T-helper 2 cell treated with Interferon-gamma antibody and Interleukin-4, amounts not matched to agents 5 μg/mL and 100 μg/mL, for 36 hours (primary cell): ENCODE data around the gene C2orf42.
A peak's percentile ranks its signal among the peaks of the same experiment; 100 is the strongest.
"Not testable (repeated sequence)": the region's sequence is repeated elsewhere in the genome, so short reads cannot be mapped to it uniquely, and the experiment has no call there.

Experiments
- DNase-seq: peaks from one replicate; pipeline ENCODE4 v3.0.0; 2021; ENCODE audit warnings: low spot score
- H3K27ac Mint-ChIP-seq: one replicate; pipeline ENCODE4 v1.8.0; 2021; ENCODE audit warnings: mild to moderate bottlenecking, mixed read lengths
- H3K27me3 Mint-ChIP-seq: one replicate; pipeline ENCODE4 v1.8.0; 2021; ENCODE audit warnings: low read depth, mixed read lengths
- H3K36me3 Mint-ChIP-seq: one replicate; pipeline ENCODE4 v1.8.0; 2021; ENCODE audit warnings: low read depth, mixed read lengths
- H3K4me1 Mint-ChIP-seq: one replicate; pipeline ENCODE4 v1.8.0; 2021; ENCODE audit warnings: low read depth, mixed read lengths
- H3K4me3 Mint-ChIP-seq: one replicate; pipeline ENCODE4 v1.8.0; 2022; ENCODE audit warnings: mild to moderate bottlenecking, moderate library complexity, mixed read lengths
- H3K9me3 Mint-ChIP-seq: one replicate; pipeline ENCODE4 v1.8.0; 2021; ENCODE audit warnings: mixed read lengths

The C2orf42 gene

DNA sequence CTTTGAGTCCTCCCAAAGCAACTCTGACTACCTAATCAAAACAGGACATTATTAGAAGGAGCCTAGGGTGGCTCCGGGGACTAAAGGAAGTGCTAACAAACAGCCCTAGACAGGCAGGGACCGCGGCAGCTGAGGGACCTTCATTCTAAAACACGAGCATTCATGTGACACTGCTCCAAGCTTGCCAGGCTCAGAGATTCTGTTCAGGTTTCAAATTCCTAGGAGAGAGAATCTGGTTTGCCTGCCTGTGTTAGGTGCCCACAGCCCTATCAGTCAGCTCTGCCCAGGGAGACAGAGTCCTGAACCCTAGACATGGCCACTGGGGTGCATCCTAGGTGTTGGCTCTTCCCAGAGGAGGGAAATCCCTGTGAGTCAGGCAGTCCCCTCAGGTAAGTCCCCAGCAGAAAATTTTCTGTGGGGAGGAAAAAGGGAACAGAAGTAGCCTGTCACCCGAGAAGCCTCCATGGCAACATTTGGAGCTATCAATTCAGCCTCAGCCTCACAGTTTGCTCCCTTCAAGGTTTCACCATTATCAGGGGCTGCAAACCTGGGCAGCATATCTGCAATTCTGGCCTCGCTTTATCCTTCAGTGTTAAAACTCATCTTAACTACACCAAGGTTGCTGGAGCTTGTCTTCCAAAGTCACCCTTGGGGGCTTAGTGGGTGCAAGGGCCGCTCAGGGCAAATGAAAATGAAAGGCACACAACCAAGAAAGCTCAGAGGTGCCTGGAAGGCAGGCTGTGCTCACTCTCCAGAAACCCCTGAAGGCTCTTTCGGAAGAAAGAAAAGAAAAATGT is 75.0 kb downstream of the C2orf42 start:
- Mint-ChIP-seq H3K4me3 (no peak overlapping the region), H3K36me3 (no peaks in the 10 kb centered on the region), H3K4me1 (peaks cover 32% of the 10 kb centered on the region), H3K27ac (no peak overlapping the region), H3K9me3 (no peaks in the 10 kb centered on the region), H3K27me3 (no peaks in the 10 kb centered on the region)
- DNase-seq, result no peak

DNA sequence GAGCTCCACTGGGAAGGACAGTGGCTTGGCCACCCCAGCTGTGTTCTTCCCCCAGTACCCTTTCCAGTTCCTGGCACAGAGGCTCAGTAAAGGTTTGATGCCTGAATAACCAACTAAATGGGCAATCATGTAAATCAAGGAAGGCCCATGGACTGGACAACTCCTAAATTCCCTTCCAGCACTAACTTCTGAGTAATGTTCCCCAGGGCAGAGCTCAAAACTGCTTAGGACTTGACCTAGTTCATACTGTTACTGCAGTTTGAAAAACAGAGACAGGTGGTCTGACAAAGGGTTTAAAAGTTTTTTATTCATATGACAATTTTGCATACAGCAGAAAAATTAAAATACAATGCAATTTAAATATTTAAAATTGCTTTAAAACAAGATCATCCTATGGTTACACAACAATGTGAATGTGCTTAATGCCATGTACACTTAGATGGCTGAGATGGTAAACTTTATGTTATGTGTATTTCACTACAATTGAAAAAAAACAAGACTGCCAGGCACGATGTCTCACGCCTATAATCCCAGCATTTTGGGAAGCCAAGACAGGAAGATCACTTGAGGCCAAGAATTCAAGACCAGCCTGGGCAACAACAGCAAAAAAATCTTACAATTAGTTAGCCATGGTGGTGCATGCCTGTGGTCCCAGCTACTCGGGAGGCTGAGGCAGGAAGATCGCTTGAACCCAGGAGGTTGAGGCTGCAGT is 77.3 kb downstream of the C2orf42 start:
- no peaks in the 10 kb centered on the region for H3K36me3 Mint-ChIP-seq
- H3K9me3 Mint-ChIP-seq, result no peaks in the 10 kb centered on the region
- H3K27me3 Mint-ChIP-seq, result no peaks in the 10 kb centered on the region
- DNase-seq, result no peak
- H3K27ac Mint-ChIP-seq, result no peak overlapping the region
- peaks cover 39% of the 10 kb centered on the region for H3K4me1 Mint-ChIP-seq
- no peak overlapping the region for H3K4me3 Mint-ChIP-seq

DNA sequence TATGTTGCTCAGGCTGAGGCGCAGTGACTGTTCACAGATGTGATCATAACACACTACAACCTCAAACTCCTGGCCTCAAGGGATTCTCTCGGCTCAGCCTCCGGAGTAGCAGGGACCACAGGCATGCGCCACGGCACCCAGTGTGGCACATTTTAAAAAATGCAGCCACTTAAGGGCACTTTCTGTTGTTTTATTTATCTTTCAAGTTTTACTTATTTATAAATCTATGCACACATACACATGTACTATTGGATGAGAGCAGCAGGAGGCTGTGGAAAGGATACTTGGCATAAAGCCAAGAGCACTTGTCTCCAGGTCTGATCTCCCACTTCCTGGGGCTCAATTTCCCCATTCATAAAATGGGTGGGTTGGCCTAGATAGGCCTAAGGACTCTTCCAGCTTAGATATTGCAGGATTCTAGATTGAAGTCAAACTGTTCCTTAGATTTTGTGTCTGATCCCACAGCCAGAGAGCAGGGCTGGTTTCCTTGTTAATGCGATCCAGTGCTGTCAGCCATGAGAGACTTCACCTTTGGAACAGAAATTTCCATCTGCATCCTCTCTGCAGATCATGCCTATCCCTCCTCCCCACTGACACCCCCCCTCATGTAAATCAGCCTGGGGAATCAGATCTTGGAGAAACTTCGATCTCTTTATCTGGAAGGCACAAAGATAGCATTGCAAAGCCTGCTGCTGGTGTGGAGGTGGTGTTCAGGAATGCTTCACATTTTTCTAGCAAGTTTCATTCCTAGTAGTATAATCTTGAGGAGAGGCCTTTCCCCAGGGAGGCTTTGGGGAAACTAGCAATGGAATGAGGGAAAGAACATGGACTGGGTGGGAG is 78.8 kb downstream of the C2orf42 start:
- H3K4me1 Mint-ChIP-seq, result peaks cover 47% of the 10 kb centered on the region
- DNase-seq, result no peak
- H3K27me3 Mint-ChIP-seq, result no peaks in the 10 kb centered on the region
- H3K27ac Mint-ChIP-seq, result peak overlapping the region; percentile 55
- no peaks in the 10 kb centered on the region for H3K36me3 Mint-ChIP-seq
- H3K4me3 Mint-ChIP-seq, result no peak overlapping the region
- no peaks in the 10 kb centered on the region for H3K9me3 Mint-ChIP-seq

DNA sequence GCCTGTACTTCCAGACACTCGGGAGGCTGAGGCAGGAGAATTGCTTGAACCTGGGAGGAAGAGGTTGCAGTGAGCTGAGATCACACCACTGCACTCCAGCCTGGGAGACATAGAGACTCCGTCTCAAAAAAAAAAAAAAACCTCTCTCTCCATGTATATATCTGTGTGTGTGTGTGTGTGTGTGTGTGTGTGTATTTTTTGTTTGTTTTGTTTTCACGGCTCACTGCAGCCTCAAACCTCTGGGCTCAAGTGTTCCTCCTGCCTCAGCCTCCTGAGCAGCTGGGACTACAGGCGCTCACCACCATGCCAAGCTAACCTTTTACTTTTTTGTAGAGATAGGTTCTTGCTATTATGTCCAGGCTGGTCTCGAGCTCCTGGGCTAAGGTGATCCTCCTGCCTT is 80.4 kb downstream of the C2orf42 start:
- DNase-seq, H3K4me3 Mint-ChIP-seq, H3K27me3 Mint-ChIP-seq, H3K36me3 Mint-ChIP-seq, H3K9me3 Mint-ChIP-seq: not testable (repeated sequence)
- H3K4me1 Mint-ChIP-seq, result peaks cover 44% of the 10 kb centered on the region
- peak overlapping the region; percentile 78 for H3K27ac Mint-ChIP-seq

DNA sequence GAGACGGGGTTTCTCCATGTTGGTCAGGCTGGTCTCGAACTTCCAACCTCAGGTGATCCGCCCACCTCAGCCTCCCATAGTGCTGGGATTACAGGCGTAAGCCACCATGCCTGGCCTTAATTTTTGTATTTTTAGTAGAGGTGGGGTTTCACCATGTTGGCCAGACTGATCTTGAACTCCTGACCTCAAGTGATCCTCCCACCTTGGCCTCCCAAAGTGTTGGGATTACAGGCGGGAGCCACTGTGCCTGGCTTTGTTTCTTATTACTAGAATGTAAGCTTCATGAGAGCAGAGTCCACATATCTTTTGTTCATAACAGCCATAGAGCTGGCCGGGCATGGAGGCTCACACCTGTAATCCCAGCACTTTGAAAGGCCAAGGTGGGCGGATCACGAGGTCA is 84.7 kb downstream of the C2orf42 start:
- not testable (repeated sequence) for H3K9me3 Mint-ChIP-seq, H3K27me3 Mint-ChIP-seq, DNase-seq, H3K27ac Mint-ChIP-seq, H3K4me3 Mint-ChIP-seq, H3K36me3 Mint-ChIP-seq
- peaks cover 57% of the 10 kb centered on the region for H3K4me1 Mint-ChIP-seq

DNA sequence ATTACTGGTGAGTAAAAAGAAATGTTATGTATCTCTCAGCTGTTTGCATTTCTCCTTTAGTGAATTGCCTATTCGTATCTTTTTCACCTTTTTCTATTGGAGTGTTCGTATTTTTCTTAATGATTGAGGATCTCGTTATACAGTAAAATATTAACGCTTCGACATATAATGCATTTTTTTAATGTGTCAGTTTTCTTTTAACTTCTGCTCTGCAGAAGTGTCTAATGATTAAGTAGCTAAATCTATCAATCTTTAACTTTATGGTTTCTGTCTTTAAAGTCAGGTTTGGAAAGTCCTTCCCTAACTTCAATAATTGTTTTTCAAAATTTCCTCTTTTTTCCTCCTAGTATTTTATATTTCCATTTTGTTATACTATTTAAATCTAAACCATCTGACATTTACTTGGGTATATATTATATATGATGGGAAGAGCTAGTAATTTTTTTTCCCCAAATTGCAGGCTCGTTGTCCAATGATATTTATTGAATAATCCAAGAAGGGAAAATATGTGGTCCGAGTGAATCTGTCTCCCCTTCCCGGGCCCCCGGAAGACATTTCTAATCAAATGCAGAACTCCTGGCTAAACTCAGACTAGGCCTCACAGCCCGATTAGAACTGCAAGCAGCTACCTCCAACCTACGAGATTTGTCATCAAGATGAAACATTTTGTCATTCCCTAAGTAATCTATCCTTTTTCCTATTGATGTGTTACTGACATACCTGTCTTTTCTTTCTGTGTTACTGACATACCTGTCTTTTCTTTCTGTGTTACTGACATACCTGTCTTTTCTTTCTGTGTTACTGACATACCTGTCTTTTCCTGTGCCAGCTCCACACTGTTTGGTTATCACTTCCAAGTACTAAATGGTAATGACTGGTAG is 86.3 kb downstream of the C2orf42 start:
- peak; percentile 51 for DNase-seq
- peaks cover 49% of the 10 kb centered on the region for H3K4me1 Mint-ChIP-seq
- peak overlapping the region; percentile 91 for H3K27ac Mint-ChIP-seq

DNA sequence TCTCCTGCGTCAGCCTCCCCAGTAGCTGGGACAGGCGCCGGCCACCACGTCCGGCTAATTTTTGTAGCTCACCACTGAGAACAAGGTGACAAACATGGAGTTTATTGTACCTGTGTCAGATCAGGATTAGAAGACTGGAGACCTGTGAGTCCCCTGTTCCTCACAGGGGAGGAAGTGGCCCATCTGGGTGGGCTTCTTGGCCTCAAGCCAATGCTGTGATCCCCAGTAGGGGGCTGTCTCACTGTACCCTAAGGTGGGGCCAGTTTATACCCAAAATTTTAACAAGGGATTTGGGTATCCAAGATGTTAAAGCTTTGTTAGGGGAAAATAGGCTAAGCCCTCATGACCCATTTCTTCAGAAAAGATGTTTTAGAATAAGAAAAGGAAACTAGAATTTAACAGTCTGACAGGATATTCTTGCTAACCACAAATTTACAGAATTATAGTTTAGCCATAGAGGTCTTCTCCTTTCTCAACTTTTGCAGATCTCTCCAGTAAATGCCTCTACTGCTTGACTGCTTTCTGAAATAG is 87.2 kb downstream of the C2orf42 start:
- no peaks in the 10 kb centered on the region for H3K9me3 Mint-ChIP-seq
- H3K27me3 Mint-ChIP-seq, result no peaks in the 10 kb centered on the region
- H3K27ac Mint-ChIP-seq, result peak overlapping the region; percentile 91
- peaks cover 44% of the 10 kb centered on the region for H3K4me1 Mint-ChIP-seq
- H3K4me3 Mint-ChIP-seq, result peak overlapping the region; percentile 86
- no peak for DNase-seq
- H3K36me3 Mint-ChIP-seq, result no peaks in the 10 kb centered on the region

More for the DNA sequence above, 86.3 kb downstream of the C2orf42 start:
- Mint-ChIP-seq H3K9me3 (no peaks in the 10 kb centered on the region), H3K36me3 (no peaks in the 10 kb centered on the region), H3K4me3 (peak overlapping the region; percentile 86), H3K27me3 (no peaks in the 10 kb centered on the region)

DNA sequence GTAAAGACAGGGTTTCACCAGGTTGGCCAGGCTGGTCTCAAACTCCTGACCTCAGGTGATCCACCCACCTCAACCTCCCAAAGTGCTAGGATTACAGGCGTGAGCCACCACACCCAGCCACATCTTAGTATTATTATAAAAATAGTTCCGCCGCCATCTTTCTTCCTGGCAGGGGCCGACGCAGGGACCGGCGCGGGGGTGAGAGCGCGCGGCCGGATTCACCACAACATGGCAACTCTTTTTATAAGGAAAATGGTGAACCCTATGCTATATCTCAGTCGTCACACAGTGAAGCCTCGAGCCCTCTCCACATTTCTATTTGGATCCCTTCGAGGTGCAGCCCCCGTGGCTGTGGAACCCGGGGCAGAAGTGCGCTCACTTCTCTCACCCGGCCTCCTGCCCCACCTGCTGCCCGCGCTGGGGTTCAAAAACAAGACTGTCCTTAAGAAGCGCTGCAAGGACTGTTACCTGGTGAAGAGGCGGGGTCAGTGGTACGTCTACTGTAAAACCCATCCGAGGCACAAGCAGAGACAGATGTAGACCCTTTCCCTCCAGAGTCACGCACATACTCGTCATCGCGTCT is 88.4 kb downstream of the C2orf42 start:
- not testable (repeated sequence) for H3K4me3 Mint-ChIP-seq, DNase-seq, H3K27me3 Mint-ChIP-seq, H3K36me3 Mint-ChIP-seq, H3K9me3 Mint-ChIP-seq
- Mint-ChIP-seq H3K4me1 (peaks cover 35% of the 10 kb centered on the region), H3K27ac (peak overlapping the region; percentile 46)

DNA sequence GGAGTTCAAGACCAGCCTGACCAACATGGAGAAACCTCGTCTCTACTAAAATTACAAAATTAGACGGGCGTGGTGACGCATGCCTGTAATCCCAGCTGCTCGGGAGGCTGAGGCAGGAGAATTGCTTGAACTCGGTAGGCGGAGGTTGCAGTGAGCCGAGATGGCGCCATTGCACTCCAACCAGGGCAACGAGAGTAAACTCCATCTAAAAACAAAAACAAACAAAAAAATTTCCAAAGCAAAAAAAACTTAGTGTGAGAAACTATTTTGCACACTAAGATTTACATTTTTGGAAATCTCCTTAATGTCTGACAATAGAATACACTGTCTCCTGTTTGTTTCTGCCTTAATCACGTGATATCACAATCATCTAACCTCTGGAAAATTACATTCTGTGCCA is 89.1 kb downstream of the C2orf42 start:
- peaks cover 30% of the 10 kb centered on the region for H3K4me1 Mint-ChIP-seq
- not testable (repeated sequence) for H3K4me3 Mint-ChIP-seq, DNase-seq, H3K27ac Mint-ChIP-seq, H3K9me3 Mint-ChIP-seq, H3K27me3 Mint-ChIP-seq, H3K36me3 Mint-ChIP-seq

DNA sequence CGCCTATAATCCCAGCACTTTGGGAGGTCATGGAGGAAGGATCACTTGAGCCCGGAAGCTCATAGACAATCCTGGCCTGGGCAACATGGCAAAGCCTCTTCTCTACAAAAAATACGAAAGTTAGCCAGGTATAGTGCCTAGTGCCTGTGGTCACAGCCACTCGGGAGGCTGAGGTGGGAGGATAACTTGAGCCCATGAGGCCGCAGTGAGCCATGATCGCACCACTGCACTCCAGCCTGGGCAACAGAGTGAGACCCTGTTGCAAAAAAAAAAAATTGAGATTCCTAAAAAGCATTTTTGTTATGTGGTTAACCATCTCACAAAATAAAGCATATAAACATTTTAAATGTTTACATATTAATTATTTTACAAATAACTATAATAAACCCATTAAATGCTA is 89.6 kb downstream of the C2orf42 start:
- Mint-ChIP-seq H3K4me1 (peaks cover 30% of the 10 kb centered on the region), H3K4me3 (no peak overlapping the region), H3K9me3 (no peaks in the 10 kb centered on the region), H3K27me3 (no peaks in the 10 kb centered on the region), H3K36me3 (no peaks in the 10 kb centered on the region), H3K27ac (no peak overlapping the region)
- DNase-seq, result no peak
